ENCODE data around the gene OR1F1.

DNA sequence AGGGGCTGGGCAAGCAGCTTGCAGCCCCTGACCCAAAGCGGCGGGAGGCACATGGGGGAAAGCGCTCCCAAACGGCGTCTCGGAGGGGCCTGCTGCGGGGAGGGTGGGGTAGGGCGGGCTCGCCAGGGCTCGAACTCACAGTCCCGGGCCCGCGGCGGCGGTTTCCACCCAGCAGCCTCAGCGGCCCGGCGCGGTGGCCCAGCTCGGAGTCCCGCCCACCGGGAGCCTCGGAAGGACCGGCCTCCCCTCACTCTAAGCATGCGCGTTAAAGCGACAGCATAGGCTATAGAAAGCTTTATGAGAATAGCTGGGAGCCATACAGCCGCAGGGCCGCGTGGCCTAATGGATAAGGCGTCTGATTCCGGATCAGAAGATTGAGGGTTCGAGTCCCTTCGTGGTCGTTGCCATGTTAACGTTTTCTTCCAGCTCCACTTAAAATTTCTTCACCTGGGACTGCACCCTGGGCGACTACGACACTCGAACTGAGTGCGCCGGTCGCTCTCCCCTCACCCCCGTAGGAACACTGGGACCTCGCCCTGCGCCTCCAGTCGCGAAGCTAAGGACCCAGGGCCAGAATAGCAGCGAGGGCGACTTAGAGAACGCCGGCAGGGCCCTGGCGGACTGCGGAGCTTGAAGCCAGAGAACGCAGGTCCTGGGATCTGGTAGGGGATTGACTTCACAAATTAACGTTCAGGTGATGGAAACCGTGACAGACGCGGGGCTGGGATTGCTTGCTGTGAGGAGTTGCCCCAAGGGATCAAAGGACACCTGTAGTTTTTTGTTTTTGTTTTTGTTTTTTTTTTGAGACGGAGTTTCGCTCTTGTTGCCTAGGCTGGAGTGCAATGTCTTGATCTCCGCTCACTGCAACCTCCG, 37.4 kb upstream of the OR1F1 start:
- no peak for TF ChIP-seq EZH2 (IDR thresholded peaks at IDR 0.05; ENCODE audit: borderline replicate concordance, low read depth, low read length, poor library complexity, severe bottlenecking)
- TF ChIP-seq, protein P1, sequence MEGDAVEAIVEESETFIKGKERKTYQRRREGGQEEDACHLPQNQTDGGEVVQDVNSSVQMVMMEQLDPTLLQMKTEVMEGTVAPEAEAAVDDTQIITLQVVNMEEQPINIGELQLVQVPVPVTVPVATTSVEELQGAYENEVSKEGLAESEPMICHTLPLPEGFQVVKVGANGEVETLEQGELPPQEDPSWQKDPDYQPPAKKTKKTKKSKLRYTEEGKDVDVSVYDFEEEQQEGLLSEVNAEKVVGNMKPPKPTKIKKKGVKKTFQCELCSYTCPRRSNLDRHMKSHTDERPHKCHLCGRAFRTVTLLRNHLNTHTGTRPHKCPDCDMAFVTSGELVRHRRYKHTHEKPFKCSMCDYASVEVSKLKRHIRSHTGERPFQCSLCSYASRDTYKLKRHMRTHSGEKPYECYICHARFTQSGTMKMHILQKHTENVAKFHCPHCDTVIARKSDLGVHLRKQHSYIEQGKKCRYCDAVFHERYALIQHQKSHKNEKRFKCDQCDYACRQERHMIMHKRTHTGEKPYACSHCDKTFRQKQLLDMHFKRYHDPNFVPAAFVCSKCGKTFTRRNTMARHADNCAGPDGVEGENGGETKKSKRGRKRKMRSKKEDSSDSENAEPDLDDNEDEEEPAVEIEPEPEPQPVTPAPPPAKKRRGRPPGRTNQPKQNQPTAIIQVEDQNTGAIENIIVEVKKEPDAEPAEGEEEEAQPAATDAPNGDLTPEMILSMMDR (conservative IDR thresholded peaks at IDR 0.05; ENCODE audit: low read depth, low read length) = no peak

Measured in A673 (cell line).